ENCODE data around the gene AXIN2.

AXIN2 gene

GRCh38 chr17:65556014-65556909, 5.2 kb downstream of the AXIN2 start:
- peak; percentile 86 for DNase-seq (ENCODE audit: low read depth)

GRCh38 chr17:65554553-65555223, 6.8 kb downstream of the AXIN2 start:
- DNase-seq (ENCODE audit: low read depth): no peak

DNA sequence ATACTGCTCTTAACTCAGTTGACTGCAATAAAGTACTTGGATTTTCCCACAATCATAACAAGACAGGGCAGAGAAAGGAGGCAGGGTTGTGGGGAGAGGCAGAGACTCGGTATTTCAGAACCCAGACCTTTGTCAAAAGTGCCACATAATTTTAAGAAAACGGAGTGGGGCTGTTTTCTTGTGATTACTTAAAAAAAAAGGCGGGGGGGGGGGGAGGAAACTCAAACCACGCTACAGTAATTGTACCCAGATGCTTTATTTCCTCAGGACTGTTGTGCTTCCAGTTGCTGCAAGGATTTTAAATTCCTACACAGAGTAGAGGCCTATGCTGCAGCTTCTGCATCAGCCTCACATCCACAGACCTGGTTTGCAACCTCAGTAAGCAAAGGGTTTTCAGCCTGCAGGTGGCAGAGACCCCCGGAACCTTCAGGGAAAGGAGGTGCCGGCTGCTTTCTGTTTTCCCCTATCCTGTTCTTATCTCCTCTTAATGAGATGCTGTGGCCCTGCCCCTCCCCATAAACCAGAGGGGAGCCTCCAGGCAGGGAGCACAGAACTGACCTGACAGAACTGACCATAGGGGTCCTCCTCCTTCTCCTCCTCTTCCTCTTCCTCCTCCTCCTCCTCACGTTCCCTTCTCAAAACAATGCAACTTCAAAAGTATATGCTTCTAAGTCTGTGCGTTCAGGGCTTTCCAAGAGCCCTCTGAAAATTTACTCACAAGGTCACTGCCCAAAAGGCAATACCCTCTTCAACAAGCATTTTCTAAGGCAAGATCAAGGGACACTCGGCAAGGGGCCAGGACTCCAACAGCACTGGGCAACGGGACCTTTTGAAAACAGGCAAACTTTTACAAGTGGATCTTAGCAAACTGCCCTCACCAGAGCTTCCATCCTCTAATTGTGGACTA, 7.5 kb downstream of the AXIN2 start:
- no peak for DNase-seq (ENCODE audit: low read depth)

- no peak for DNase-seq (ENCODE audit: low read depth)
Measured at GRCh38 chr17:65553009-65553645, 8.3 kb downstream of the AXIN2 start.

DNA sequence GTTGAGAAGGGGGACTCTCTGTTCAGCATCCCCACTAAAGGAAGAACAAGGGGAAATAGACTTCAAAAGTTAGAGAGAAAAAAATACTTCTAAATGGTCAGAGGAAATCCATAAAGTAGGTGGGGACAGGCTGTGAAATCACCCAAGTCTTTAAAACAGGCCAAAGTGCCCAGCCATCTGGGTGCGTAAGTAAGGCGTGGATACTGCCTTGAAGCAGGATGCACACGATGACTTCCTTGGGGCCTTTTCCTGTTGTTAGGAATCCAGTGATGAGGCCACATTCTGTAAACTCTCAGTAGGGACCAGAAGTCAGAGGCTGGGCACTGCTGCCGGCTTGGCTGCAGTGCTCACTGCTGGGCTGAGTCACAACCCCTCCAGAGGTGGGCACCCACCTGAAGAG, 9.2 kb downstream of the AXIN2 start:
- DNase-seq (ENCODE audit: low read depth): no peak

DNA sequence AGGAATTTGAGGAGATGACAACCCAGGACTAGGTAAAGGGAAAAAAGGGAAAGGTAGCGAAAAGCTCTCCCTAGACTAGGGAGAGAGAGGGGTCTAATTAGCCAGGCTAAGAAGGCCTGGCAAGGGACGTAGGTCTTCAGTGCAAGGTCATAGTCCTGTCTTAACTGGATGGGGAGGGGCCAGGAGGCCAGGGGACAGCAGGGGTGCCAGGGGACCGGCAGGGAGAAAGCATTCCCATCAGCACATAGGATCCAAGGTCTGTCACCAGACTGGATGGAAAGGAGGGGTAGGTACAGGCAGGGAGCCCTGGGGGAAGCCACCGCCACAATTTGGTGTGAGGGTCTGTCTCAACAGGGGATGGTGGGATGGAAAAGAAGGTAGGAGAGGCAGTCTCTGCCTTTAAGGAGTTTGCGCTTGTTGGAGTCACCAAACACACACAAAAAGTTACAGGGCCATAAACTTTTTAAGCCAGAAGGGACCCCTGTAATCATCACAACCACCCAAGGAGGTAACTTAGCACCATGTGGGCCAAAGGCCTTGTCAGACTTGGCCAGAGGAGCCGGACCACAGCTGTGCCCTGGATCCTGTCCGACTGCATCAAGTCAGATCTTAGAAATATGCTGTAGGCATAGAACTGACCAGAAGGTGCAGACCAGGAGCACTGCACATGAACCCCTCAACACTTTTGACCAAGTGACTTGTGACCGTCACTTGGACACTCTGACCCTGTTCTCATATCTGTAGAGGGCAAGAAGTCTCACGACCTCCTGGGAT, 10.0 kb downstream of the AXIN2 start:
- no peak for DNase-seq (ENCODE audit: low read depth)

DNA sequence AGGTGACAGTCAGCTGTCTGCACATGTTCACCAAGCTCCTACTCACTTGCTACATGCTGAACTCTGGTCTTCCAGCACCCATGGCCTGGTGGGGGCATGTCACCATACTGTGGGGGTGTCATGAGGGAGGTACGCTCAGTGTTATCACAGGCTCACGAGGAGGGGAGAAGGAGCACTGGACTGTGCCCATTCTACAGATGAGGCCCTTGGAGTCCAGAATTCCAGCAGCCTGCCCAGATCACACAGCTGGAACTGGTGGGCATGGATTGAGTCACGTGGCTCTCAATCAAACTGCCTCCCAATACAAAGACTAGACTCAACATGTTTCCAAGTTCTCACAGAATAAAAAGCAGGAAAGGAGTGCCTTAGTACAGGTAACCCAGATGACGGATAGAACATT, 10.7 kb downstream of the AXIN2 start:
- no peak for DNase-seq (ENCODE audit: low read depth)

- no peak for DNase-seq (ENCODE audit: low read depth)
Measured at GRCh38 chr17:65550075-65550662, 11.3 kb downstream of the AXIN2 start.

GRCh38 chr17:65548269-65548969, 13.0 kb downstream of the AXIN2 start:
- no peak for DNase-seq (ENCODE audit: low read depth)

GRCh38 chr17:65547253-65547670, 14.2 kb downstream of the AXIN2 start:
- DNase-seq (ENCODE audit: low read depth): no peak

DNA sequence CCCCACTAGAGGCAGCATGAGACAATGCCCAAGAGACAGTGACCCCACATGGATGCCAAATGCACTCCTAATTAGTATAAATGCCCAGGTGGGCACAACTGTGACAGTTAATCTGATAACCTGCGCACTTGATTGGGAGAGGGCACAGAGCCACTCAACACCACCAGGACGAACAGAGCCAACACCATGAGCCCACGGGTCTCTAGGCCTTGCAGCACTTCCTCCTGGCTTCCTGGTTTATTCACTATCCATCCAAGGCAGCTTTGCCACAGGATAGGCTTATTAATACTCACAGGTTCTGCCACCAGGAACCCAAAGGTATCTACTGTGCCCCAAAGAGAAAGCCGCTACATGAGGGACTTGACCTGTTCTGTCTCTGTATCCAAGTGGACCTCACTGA, 14.9 kb downstream of the AXIN2 start:
- DNase-seq (ENCODE audit: low read depth): no peak

GRCh38 chr17:65545705-65546523, 15.5 kb downstream of the AXIN2 start:
- no peak for DNase-seq (ENCODE audit: low read depth)

- DNase-seq (ENCODE audit: low read depth): no peak
Measured at GRCh38 chr17:65544672-65545071, 16.8 kb downstream of the AXIN2 start.

- no peak for DNase-seq (ENCODE audit: low read depth)
Measured at GRCh38 chr17:65542610-65543009, 18.8 kb downstream of the AXIN2 start.

GRCh38 chr17:65542067-65542466, 19.4 kb downstream of the AXIN2 start:
- DNase-seq (ENCODE audit: low read depth): no peak

DNA sequence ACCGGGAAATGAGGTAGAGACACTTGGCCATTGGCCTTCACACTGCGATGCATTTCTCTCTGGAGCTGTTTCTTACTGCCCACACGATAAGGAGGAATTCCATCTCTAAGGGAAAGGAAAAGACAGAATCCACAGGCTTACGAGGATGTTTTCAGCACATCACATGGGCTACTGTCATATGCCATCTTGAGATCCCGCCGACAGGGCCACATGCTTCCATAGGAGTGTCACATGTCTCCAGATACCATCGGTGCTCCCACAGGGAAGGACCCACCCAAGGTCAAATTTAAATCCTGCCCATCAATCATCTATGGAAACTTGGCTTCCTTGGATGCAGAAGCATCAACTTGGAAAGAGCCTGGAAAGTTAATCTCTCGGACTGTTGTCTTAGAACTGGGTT, 20.0 kb downstream of the AXIN2 start:
- DNase-seq (ENCODE audit: low read depth): no peak

- no peak for DNase-seq (ENCODE audit: low read depth)
Measured at GRCh38 chr17:65539630-65540266, 21.7 kb downstream of the AXIN2 start.

DNA sequence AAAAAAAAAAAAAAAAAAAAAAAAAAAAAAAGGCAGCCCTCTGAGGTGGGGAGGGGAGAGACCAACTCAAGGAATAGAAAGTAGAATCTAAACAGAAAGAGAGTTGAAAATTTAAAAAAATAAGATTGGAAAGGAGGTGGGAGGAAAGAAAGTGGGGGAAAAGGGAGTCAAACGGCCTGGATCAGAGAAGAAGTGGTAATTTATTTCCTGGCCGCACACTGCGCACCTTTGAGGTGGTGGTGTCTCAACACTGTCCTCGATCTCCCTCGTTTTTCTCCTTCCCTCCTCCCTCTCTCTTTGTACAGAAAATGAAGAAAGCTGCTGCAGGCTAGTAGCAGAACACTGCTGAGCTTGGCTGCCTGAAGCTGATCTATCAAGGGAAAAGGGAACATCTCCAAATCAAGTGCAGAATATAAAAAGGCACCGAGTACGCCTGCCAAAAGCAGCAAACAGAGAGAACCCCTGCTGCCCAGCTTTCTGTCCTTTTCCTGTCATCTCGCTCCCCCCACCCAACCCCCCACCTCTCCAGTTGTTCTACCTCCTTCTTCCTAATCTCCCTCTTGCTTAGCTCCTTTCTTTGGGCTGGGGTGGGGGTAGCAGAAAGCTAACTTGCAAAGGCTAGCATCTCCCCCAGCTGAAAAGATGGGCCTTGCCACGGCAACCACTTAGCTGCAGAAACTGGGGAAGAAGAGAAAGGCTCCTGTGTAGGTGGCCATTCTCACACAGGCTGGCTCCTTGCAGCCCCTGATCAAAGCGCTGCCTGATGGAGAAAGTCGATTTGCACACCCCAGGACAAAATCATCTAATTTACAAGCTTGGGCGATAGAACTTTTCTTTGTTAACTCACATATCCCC, 22.5 kb downstream of the AXIN2 start:
- DNase-seq (ENCODE audit: low read depth): no peak

All from stimulated activated CD8-positive, alpha-beta memory T cell treated with anti-CD3 and anti-CD28 coated beads, Interleukin-7, amount 100 ng/mL, for 24 hours (primary cell).